Pulmonary artery endothelial cell (primary cell): ENCODE results near the gene ASH1L. TPM values are rescaled to one million over a fixed set of nuclear protein-coding genes. Genes with fewer than 3 reads are reported as not detected.
A peak's percentile ranks its signal among the peaks of the same experiment; 100 is the strongest.
"Not testable (repeated sequence)": the region's sequence is repeated elsewhere in the genome, so short reads cannot be mapped to it uniquely, and the experiment has no call there.

Experiments
- DNase-seq: peaks from one replicate; pipeline ENCODE4 v3.0.0-alpha.2; 2011; ENCODE audit warnings: low read depth, low spot score
- total RNA-seq: library from RNA; depleted of rRNA; stranded (reverse); fragments of >200 nt; gene quantifications from 2 replicates; pipeline ENCODE4 v1.2.3, GENCODE V29; 2014

ASH1L gene
- total RNA-seq = 14.4 and 19.2 TPM in 2 replicates

GRCh38 chr1:155562581-155563376 is at the start of gene ASH1L:
Gene ASH1L (minus strand): TSS chr1:155562803. CDS start chr1:155521519, 41,284 bp downstream.
- DNase-seq = peak; percentile 64

GRCh38 chr1:155610257-155610647 is 47.6 kb upstream of the ASH1L start:
- DNase-seq = not testable (repeated sequence)

GRCh38 chr1:155609515-155610256 is 47.1 kb upstream of the ASH1L start, which contains the start of gene MSTO1:
Gene MSTO1 (plus strand): TSS chr1:155610218. CDS start chr1:155610249, 31 bp downstream.
- DNase-seq = peak; percentile 96

- DNase-seq = no peak
These were observed 46.3 kb upstream of the ASH1L start for GRCh38 chr1:155608888-155609225.

GRCh38 chr1:155607708-155608107 is 45.1 kb upstream of the ASH1L start:
- no peak for DNase-seq

GRCh38 chr1:155599828-155600572 is 37.4 kb upstream of the ASH1L start:
- not testable (repeated sequence) for DNase-seq

- DNase-seq = no peak
These were observed 36.3 kb upstream of the ASH1L start for GRCh38 chr1:155598842-155599331.

- no peak for DNase-seq
These were observed 34.3 kb upstream of the ASH1L start for GRCh38 chr1:155596864-155597263.

- DNase-seq = not testable (repeated sequence)
These were observed 33.4 kb upstream of the ASH1L start for GRCh38 chr1:155595877-155596474.

- peak; percentile 19 for DNase-seq
These were observed 29.2 kb upstream of the ASH1L start for GRCh38 chr1:155591770-155592169.

GRCh38 chr1:155590516-155591247 is 28.1 kb upstream of the ASH1L start:
- not testable (repeated sequence) for DNase-seq

GRCh38 chr1:155589282-155589681 is 26.7 kb upstream of the ASH1L start:
- not testable (repeated sequence) for DNase-seq

- not testable (repeated sequence) for DNase-seq
These were observed 21.2 kb upstream of the ASH1L start for GRCh38 chr1:155583846-155584245.

- DNase-seq = not testable (repeated sequence)
These were observed 13.0 kb upstream of the ASH1L start for GRCh38 chr1:155575608-155576007.

GRCh38 chr1:155574077-155574476 is 11.5 kb upstream of the ASH1L start:
- DNase-seq = no peak

- no peak for DNase-seq
These were observed 8.0 kb upstream of the ASH1L start for GRCh38 chr1:155570593-155570990.

GRCh38 chr1:155569988-155570592 is 7.5 kb upstream of the ASH1L start:
- DNase-seq = no peak

GRCh38 chr1:155563377-155564022 is 897 bp upstream of the ASH1L start:
- DNase-seq = not testable (repeated sequence)

- DNase-seq = not testable (repeated sequence)
These were observed 623 bp downstream of the ASH1L start for GRCh38 chr1:155561779-155562580.
